HUDEP-2 (cell line): Measurements from ENCODE around the gene ZNF12.
"Not testable (repeated sequence)": the region's sequence is repeated elsewhere in the genome, so short reads cannot be mapped to it uniquely, and the experiment has no call there.

Experiments used
- DNase-seq, 76 experiments: peaks; one replicate each; lab custom pipeline; 2025; ENCODE audit not compliant: unreplicated experiment in 76 of 76; lab: John Stamatoyannopoulos, UW

Gene ZNF12

GRCh38 chr7:6700793-6701192 lies 6.0 kb downstream of the ZNF12 start:
- DNase-seq: no peak

- DNase-seq: no peak
Observed at GRCh38 chr7:6691609-6692106, 15.1 kb downstream of the ZNF12 start.

GRCh38 chr7:6691103-6691502 lies 15.6 kb downstream of the ZNF12 start:
- no peak for DNase-seq

DNA sequence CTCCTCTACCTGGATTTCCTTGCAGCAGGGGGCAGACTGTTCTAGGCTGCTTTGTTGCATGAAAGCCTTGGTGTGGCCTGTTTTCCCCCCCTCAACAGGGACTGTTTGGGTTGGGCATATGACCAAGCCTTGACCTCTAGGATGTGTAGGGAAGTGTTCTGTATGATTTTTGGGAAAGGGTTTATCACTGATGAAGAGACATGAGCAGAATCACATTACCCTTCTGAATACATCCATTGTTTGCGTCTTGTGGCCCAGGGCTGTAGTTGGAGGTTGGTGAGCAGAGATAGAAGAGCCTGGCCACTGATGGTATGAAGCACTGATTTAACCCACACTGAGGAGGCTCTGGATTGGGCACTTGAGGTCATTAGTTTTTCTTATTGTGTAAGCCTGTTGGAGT lies 26.6 kb downstream of the ZNF12 start:
- no peak for DNase-seq

- DNase-seq: no peak
Observed at GRCh38 chr7:6675807-6676405, 30.8 kb downstream of the ZNF12 start.

- not testable (repeated sequence) for DNase-seq
Observed at GRCh38 chr7:6670851-6671250, 35.9 kb downstream of the ZNF12 start.

DNA sequence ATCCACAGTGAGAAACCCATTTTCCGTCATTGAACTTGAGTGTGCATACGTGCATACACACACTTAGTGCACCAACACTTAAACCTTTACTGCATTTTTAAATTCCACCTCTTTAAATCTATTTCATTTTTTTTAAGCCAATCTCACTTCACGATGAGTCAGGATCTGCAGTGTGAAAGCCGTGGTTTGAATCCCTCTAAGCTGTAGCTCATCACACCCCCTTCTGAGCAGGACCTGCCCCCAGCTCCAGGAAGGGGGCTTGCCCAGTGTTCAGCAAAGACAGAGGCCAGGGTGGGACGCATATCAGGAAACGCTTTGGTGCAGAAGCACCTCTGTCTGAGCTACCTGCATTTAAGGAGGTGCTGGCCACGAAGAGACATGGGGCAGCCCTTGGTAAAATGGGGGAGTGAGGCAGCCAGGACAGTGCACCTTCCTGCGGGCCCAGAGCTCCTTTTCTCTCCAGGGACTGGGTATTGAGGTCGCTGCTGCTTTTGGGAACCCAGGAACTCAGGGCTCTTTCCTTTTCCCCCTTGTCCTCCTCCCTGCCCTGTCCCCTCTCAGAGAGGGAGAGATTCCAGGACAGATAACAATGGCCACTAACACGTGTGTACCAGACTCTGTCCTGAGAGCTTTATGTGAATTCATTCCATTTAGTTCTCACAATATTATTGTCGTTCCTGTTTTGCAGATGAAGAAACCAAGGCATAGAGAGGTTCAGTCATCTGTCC lies 48.0 kb downstream of the ZNF12 start:
- DNase-seq: no peak

DNA sequence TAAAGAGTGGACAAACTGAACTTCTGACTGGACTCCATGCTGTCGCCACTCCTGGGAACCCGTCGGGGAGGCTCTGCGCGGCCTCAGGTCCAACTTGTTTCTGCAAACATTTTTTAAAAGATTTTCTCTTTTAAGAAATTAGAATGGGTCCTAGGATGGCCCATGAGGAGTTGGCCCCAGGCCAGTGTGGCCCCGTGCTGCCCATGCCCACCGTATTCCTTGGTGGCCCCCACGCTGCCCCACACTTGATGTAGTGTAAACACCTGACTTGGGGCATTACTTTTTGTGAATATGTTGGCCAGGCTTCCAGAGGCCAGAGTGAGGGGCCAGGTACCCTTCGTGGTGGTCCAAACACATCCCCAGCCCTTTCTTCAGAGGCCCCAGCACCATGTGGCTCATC lies 50.3 kb downstream of the ZNF12 start:
- DNase-seq: no peak

- no peak for DNase-seq
Observed at GRCh38 chr7:6655636-6656385, 50.9 kb downstream of the ZNF12 start.

DNA sequence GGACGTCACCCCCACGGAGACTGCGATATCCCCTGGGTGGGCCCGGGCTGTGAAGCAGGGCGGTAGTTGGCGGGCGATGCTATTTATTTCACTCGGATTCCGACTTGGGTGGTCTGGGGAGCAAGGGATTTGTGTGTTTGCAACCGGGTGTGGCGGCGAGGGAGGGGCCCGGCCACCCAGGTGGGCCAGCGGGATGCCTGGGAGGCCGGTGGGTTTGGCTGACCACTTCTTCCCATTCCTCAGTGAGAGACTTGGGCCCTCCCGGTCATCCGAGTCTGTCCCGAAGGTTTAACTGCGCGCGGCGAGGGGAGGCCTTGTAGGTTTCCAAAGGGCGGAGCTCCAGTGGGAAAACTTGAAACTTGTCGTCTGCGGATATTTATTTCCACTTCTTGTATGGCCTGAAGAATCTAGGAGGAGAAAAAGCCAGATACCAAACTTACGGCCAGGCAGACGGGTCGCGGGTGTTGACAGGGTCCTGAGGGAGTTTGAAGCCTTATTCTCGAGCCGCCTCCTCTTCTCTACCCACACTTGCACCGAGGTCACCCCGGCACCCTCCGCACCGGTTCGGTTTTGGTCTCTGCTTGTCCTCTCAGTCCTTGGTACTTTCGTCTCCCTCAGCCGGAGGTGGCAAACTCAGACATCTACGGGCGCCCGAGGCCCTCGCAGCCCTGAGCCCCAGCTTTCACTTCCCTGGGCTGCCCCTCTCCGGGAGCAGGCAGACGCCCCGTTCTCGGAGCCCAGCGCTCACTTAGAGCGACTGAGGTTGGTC lies 51.7 kb downstream of the ZNF12 start:
- no peak for DNase-seq

DNA sequence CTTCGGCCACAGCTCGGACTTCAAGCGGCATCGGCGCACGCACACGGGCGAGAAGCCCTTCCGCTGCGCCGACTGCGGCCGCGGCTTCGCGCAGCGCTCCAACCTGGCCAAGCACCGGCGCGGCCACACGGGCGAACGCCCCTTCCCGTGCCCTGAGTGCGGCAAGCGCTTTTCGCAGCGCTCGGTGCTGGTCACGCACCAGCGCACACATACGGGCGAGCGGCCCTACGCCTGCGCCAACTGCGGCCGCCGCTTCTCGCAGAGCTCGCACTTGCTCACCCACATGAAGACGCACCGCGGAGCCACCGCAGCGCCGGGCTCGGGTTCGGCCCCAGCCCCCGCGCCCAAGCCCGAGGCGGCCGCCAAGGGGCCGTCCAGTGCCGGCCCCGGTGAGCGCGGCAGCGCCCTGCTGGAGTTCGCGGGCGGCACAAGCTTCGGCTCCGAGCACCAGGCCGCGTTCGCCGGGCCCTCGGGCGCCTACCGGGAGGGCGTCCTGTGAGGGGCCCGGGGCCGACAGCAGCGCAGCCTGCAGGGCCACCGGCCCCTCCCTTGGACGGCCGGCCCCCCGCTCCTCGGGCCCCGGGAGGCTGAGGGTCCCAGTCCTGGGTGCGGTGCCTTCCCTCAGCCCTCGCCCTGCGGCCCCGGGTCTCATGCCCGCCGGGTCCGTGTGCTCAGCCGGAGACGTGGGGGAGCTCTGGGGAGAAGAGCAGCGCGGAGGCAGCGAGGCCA lies 52.5 kb downstream of the ZNF12 start:
- no peak for DNase-seq

DNA sequence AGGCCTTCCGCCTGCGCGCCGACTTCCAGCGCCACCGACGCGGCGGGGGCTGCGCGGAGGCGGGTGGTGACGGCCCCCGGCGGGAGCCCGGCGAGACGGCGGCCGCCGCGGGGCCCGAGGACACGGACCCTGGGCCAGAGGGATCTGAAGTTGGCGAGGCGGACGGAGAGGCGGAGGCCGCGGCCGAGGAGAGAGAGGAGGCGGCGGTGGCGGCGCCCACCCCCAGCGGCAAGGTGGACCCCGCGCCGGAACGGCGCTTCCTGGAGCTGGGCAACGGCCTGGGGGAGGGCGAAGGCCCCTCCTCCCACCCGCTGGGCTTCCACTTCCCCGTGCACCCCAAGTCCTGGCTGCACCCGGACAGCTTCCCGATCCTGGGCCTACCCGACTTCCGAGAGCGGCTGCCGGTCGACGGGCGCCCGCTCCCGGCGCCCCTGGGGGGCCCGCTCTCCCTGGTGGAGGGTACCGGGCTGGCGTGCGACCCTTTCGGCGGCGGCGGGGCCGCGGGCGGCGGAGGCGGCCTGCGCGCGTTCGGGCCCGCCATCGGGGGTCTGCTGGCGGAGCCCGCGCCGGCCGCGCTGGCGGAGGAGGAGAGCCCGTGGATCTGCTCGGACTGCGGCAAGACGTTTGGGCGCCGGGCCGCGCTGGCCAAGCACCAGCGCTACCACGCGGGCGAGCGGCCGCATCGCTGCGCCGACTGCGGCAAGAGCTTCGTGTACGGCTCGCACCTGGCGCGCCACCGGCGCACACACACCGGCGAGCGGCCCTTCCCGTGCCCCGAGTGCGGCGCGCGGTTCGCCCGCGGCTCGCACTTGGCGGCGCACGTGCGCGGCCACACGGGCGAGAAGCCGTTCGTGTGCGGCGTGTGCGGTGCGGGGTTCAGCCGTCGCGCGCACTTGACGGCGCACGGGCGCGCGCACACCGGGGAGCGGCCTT lies 53.4 kb downstream of the ZNF12 start:
- DNase-seq: no peak

- DNase-seq: no peak
Observed at GRCh38 chr7:6652446-6653011, 54.2 kb downstream of the ZNF12 start.

GRCh38 chr7:6651851-6652445 lies 54.8 kb downstream of the ZNF12 start:
- DNase-seq: no peak

- no peak for DNase-seq
Observed at GRCh38 chr7:6650521-6651011, 56.2 kb downstream of the ZNF12 start.

DNA sequence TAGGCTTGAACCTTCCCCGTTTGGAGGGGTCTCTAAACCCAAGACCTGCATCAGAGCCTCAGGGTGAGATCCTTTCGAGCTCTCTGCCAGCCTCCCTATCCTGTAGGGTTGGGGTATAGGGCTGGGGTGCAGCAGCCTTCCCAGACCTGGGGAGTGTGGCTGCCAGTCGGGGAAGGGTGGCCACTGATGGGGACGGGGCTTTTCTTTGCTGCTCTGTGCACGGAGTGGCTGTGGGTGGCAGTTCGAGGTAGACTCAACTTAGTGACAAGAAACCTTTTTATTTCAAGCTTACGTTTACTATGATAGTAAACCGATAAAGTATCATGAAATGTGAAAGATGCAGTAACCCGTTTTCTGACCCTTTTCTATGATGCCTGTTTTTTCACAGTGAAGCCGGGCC lies 56.7 kb downstream of the ZNF12 start:
- no peak for DNase-seq

- no peak for DNase-seq
Observed at GRCh38 chr7:6649241-6649961, 57.3 kb downstream of the ZNF12 start.

DNA sequence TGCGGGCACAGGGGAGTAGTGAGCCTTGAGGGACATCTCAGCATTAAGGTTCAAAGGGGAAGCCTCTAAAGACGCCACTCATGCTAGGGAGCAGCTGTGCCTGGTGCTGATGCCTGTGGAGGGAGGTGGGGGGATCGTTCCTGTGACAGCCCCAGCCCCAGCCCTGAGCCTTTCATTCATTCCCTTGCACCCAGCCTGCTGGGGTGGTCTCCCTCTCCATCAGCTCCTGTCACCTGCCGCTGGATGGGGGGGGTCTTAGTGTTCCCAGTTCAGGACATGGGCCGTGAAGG lies 58.0 kb downstream of the ZNF12 start:
- no peak for DNase-seq
